HL-60 (cell line): Measurements from ENCODE around the gene ITGAL.

Experiments
- POLR2AphosphoS5 ChIP-seq: IDR thresholded peaks from 2 replicates; pipeline ENCODE4 v1.6.1; 2012; ENCODE audit warnings: low read depth
- REST ChIP-seq: IDR thresholded peaks from 2 replicates; pipeline ENCODE4 v1.6.1; 2012; ENCODE audit warnings: low read depth; ENCODE audit not compliant: insufficient replicate concordance

DNA sequence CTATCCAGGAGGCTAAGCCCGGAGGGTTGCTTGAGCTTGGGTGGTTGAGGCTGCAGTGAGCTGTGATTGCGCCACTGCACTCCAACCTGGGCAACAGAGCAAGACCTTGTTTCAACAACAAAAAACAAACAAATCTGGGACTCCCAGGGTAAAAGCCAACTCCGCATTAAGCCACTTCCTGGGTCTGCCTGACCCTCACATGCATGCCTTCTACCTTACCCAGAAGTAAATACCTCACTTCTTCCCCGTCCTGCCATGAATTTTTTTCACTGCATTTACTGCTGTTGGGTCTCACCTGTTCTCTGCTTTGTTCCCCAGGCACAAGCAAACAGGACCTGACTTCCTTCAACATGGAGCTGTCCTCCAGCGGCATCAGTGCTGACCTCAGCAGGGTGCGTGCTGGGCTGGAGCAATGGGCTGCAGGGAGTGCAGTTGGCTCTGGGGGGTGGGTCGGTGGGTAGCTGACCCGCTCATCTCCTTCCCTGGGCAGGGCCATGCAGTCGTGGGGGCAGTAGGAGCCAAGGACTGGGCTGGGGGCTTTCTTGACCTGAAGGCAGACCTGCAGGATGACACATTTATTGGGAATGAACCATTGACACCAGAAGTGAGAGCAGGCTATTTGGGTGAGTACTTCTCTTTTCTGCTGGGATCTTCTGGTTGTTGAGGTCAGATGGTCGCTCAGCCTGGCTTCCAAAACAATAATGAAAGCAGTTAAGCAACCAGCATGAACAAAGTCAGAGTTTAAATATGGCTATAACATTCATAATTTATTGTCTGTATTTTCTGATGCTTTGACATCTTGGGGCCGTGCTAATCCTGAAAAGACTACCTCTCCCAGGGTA is 16.4 kb downstream of the ITGAL start:
- TF ChIP-seq REST: no peak
- no peak for TF ChIP-seq POLR2AphosphoS5
